ENCODE data around the gene LRIG2. TPM values are rescaled to one million over a fixed set of nuclear protein-coding genes. Genes with fewer than 3 reads are reported as not detected.

The LRIG2 gene
- total and polyA plus RNA-seq, 9 of the 15 experiments (the other 6 are each of a cell fraction or from before 2014, with no cell fraction given) = 1.8 to 28.1 (median 11.5) TPM

DNA sequence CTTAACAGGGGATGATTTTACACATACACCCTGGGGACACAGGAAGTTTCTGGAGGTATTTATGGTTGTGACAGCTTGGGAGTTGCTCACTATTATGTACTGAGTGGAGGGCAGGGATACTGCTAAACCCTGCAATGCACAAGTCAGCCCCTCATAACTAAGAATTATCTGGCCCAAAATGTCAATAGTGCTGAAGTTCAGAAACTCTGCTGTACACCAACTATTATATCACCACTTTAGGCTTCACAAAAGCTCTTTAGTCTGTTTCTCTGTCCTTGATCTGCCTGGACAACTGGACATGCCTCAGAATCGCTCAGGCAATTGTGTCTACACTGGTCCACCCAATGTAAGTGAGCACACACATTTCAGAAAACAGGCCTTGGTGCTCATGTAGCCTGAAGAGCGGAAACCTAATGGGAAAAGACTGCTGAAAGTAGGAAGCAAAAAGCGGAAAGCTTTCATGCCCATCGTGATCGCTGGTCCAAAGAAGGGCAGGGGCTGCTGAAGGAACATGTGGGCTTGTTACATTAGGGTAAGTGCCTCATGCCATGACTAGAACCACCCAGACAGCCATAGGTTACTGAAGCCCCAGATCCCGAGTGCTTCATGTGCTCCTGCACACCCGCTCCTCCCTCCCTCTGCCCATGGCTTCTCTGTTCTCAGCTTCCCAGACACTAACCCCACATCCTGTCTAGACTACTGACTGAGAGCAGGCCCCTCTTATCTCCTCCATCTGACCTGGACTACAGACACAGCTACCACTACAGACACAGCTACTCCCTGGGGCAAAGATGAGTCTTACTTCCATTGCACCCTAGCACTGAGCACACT is 73.5 kb downstream of the LRIG2 start (continued):
- TF ChIP-seq E2F4 (CRISPR knock-in tag; IDR thresholded peaks at IDR 0.05; ENCODE audit: low read depth) (no peak), RBFOX2 (IDR thresholded peaks at IDR 0.05; ENCODE audit: low read depth, low read length) (no peak), TCF7L2 (IDR thresholded peaks at IDR 0.05; ENCODE audit: low read depth, low read length) (no peak), MAZ (CRISPR knock-in tag; conservative IDR thresholded peaks at IDR 0.05 in 1 of 2, IDR thresholded peaks at IDR 0.05 in 1 of 2) (peak in 1 of 2 experiments; percentile 38; a peak in 1 of 4 replicates), ZFPM2 (CRISPR knock-in tag; IDR thresholded peaks at IDR 0.05) (no peak), ASH1L (IDR thresholded peaks at IDR 0.05; ENCODE audit: borderline replicate concordance, low read depth, partially characterized antibody) (no peak), ZNF57 (CRISPR knock-in tag; IDR thresholded peaks at IDR 0.05) (no peak), FOXJ2 (tag; IDR thresholded peaks at IDR 0.05) (no peak), ESRRA (IDR thresholded peaks at IDR 0.05; ENCODE audit: borderline replicate concordance, low read depth) (no peak), USF1 (CRISPR knock-in tag; IDR thresholded peaks at IDR 0.05) (no peak), NFRKB (IDR thresholded peaks at IDR 0.05; ENCODE audit: low read depth) (no peak), ZNF324 (CRISPR knock-in tag; IDR thresholded peaks at IDR 0.05) (no peak), NCOR1 (IDR thresholded peaks at IDR 0.05) (peak; percentile 67), RHOXF2B (CRISPR knock-in tag; conservative IDR thresholded peaks at IDR 0.05) (no peak), ZNF121 (CRISPR knock-in tag; conservative IDR thresholded peaks at IDR 0.05) (no peak), MED1 (CRISPR knock-in tag; IDR thresholded peaks at IDR 0.05; ENCODE audit: borderline replicate concordance) (no peak), BCOR (IDR thresholded peaks at IDR 0.05) (peak; percentile 44; the same call in 1 of the 2 replicates), ZNF239 (CRISPR knock-in tag; IDR thresholded peaks at IDR 0.05) (no peak), ZNF354B (CRISPR knock-in tag; IDR thresholded peaks at IDR 0.05) (no peak), BRD4 (IDR thresholded peaks at IDR 0.05) (no peak), NEUROD1 (IDR thresholded peaks at IDR 0.05; ENCODE audit: borderline replicate concordance, low read depth, low read length, partially characterized antibody) (no peak), ZBTB9 (CRISPR knock-in tag; IDR thresholded peaks at IDR 0.05) (0 out of 2 replicates have a peak, but pooled peaks have one; percentile 23), RAD21 (CRISPR knock-in tag; conservative IDR thresholded peaks at IDR 0.05 in 1 of 2, IDR thresholded peaks at IDR 0.05 in 1 of 2) (peak in 1 of 2 experiments; percentile 34; a peak in 2 of 4 replicates)
- TF ChIP-seq, protein P1, sequence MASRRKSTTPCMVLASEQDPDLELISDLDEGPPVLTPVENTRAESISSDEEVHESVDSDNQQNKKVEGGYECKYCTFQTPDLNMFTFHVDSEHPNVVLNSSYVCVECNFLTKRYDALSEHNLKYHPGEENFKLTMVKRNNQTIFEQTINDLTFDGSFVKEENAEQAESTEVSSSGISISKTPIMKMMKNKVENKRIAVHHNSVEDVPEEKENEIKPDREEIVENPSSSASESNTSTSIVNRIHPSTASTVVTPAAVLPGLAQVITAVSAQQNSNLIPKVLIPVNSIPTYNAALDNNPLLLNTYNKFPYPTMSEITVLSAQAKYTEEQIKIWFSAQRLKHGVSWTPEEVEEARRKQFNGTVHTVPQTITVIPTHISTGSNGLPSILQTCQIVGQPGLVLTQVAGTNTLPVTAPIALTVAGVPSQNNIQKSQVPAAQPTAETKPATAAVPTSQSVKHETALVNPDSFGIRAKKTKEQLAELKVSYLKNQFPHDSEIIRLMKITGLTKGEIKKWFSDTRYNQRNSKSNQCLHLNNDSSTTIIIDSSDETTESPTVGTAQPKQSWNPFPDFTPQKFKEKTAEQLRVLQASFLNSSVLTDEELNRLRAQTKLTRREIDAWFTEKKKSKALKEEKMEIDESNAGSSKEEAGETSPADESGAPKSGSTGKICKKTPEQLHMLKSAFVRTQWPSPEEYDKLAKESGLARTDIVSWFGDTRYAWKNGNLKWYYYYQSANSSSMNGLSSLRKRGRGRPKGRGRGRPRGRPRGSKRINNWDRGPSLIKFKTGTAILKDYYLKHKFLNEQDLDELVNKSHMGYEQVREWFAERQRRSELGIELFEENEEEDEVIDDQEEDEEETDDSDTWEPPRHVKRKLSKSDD (conservative IDR thresholded peaks at IDR 0.05; ENCODE audit: low read length) = no peak
